HEK293 (cell line): Measurements from ENCODE around the gene PLAAT2.
A peak's percentile ranks its signal among the peaks of the same experiment; 100 is the strongest.

Source experiments
- CTCF ChIA-PET: fragments of 350-600 bp; formaldehyde crosslinking; extraction: SDS; loops from one replicate; lab custom pipeline; 2021; ENCODE audit warnings: antibody characterized with exemption; lab: Yijun Ruan, JAX
- POLR2A ChIA-PET: fragments of 300-600 bp; formaldehyde crosslinking; extraction: SDS; loops from one replicate; lab custom pipeline; 2020; ENCODE audit warnings: antibody characterized with exemption, inconsistent platforms; lab: Yijun Ruan, JAX
- H3K27ac ChIP-seq: fragments of 200-500 bp; sonication (Bioruptor generic); 2 replicates; pipeline ENCODE4 v1.5.1; 2014; ENCODE audit warnings: low read depth, low read length, control low read depth, inconsistent platforms; ENCODE audit errors: extremely low read depth
- H3K36me3 ChIP-seq, 2 experiments: fragments of 200-500 bp in 1 of 2; sonication (Bioruptor generic) in 1 of 2; 1 replicate in 1 of 2; 2 replicates in 1 of 2; pipeline ENCODE4 v1.5.1; 2014 to 2017; ENCODE audit warnings: inconsistent platforms in 2 of 2, low read length in 2 of 2; ENCODE audit not compliant: control insufficient read depth in 2 of 2, insufficient read depth in 1 of 2
- H3K4me1 ChIP-seq: fragments of 200-500 bp; sonication (Bioruptor generic); 2 replicates; pipeline ENCODE4 v1.5.1; 2014; ENCODE audit warnings: mild to moderate bottlenecking, low read length, inconsistent platforms; ENCODE audit not compliant: control insufficient read depth, insufficient read depth
- H3K4me3 ChIP-seq: 2 replicates; pipeline ENCODE4 v1.5.1; 2011; ENCODE audit warnings: low read depth, mild to moderate bottlenecking, control low read depth, low read length, moderate library complexity
- H3K9me3 ChIP-seq: fragments of 200-500 bp; sonication (Bioruptor generic); 2 replicates; pipeline ENCODE4 v1.5.1; 2014; ENCODE audit warnings: low read depth, low read length, inconsistent platforms; ENCODE audit not compliant: control insufficient read depth, insufficient read depth
- EGR2 ChIP-seq: fragments of 450-650 bp; formaldehyde crosslinking; IDR thresholded peaks from 2 replicates; pipeline ENCODE4 v1.5.1; 2016; ENCODE audit warnings: low read depth, missing biosample characterization, missing genetic modification characterization
- GLIS2 ChIP-seq: fragments of 450-650 bp; formaldehyde crosslinking; IDR thresholded peaks from 2 replicates; pipeline ENCODE4 v1.5.1; 2016; ENCODE audit warnings: missing biosample characterization, missing genetic modification characterization
- HOXC10 ChIP-seq: sonication (generic); formaldehyde crosslinking; IDR thresholded peaks from 2 replicates; pipeline ENCODE4 v1.8.1; 2023; ENCODE audit warnings: mild to moderate bottlenecking, missing genetic modification reagents
- HOXD13 ChIP-seq: sonication (generic); formaldehyde crosslinking; IDR thresholded peaks from 2 replicates; pipeline ENCODE4 v1.8.0; 2022; ENCODE audit warnings: missing genetic modification reagents, borderline replicate concordance
- OVOL3 ChIP-seq: fragments of 450-650 bp; formaldehyde crosslinking; IDR thresholded peaks from 2 replicates; pipeline ENCODE4 v1.5.1; 2016; ENCODE audit warnings: missing biosample characterization, missing genetic modification characterization
- SCRT2 ChIP-seq: fragments of 450-650 bp; formaldehyde crosslinking; IDR thresholded peaks from 2 replicates; pipeline ENCODE4 v1.5.1; 2016; ENCODE audit warnings: missing biosample characterization, missing genetic modification characterization
- SP2 ChIP-seq: fragments of 450-650 bp; formaldehyde crosslinking; IDR thresholded peaks from 2 replicates; pipeline ENCODE4 v1.5.1; 2016; ENCODE audit warnings: missing biosample characterization, missing genetic modification characterization
- ZNF2 ChIP-seq: fragments of 450-650 bp; formaldehyde crosslinking; IDR thresholded peaks from 2 replicates; pipeline ENCODE4 v1.5.1; 2016; ENCODE audit warnings: missing biosample characterization, missing genetic modification characterization
- ZNF221 ChIP-seq: fragments of 450-650 bp; formaldehyde crosslinking; IDR thresholded peaks from 2 replicates; pipeline ENCODE4 v1.5.1; 2017; ENCODE audit warnings: missing biosample characterization, missing genetic modification characterization, borderline replicate concordance
- ZNF274 ChIP-seq, 2 experiments: fragments of 200-500 bp in 1 of 2; fragments of 450-650 bp in 1 of 2; sonication (Bioruptor generic) in 1 of 2; formaldehyde crosslinking in 1 of 2; IDR thresholded peaks; 2 replicates each; pipeline versions ENCODE4 v1.5.1 to v1.6.1; 2014 to 2016; ENCODE audit warnings: borderline replicate concordance in 1 of 2, inconsistent platforms in 1 of 2, low read length in 1 of 2, missing biosample characterization in 1 of 2, missing genetic modification characterization in 1 of 2
- ZNF280D ChIP-seq: fragments of 450-650 bp; formaldehyde crosslinking; IDR thresholded peaks from 2 replicates; pipeline ENCODE4 v1.5.1; 2016; ENCODE audit warnings: missing biosample characterization, missing genetic modification characterization
- ZNF521 ChIP-seq: fragments of 450-650 bp; formaldehyde crosslinking; IDR thresholded peaks from 2 replicates; pipeline ENCODE4 v1.5.1; 2017; ENCODE audit warnings: missing biosample characterization, mild to moderate bottlenecking, missing genetic modification characterization
- ZNF677 ChIP-seq: fragments of 450-650 bp; IDR thresholded peaks from 2 replicates; pipeline ENCODE4 v1.5.0; 2018; ENCODE audit warnings: missing biosample characterization, mild to moderate bottlenecking, missing genetic modification characterization, moderate library complexity
- ZNF791 ChIP-seq: fragments of 450-650 bp; formaldehyde crosslinking; IDR thresholded peaks from 2 replicates; pipeline ENCODE4 v1.5.1; 2016; ENCODE audit warnings: missing biosample characterization, missing genetic modification characterization
- TF ChIP-seq, protein P1 (sequence below): fragments of 450-650 bp; formaldehyde crosslinking; IDR thresholded peaks from 2 replicates; pipeline ENCODE4 v1.5.1; 2016; ENCODE audit warnings: missing biosample characterization, missing genetic modification characterization
- TF ChIP-seq, protein P2 (sequence below): fragments of 450-650 bp; formaldehyde crosslinking; conservative IDR thresholded peaks from 2 replicates; pipeline ENCODE4 v1.5.1; 2016; ENCODE audit warnings: low read depth, missing biosample characterization, missing genetic modification characterization

PLAAT2 gene

DNA sequence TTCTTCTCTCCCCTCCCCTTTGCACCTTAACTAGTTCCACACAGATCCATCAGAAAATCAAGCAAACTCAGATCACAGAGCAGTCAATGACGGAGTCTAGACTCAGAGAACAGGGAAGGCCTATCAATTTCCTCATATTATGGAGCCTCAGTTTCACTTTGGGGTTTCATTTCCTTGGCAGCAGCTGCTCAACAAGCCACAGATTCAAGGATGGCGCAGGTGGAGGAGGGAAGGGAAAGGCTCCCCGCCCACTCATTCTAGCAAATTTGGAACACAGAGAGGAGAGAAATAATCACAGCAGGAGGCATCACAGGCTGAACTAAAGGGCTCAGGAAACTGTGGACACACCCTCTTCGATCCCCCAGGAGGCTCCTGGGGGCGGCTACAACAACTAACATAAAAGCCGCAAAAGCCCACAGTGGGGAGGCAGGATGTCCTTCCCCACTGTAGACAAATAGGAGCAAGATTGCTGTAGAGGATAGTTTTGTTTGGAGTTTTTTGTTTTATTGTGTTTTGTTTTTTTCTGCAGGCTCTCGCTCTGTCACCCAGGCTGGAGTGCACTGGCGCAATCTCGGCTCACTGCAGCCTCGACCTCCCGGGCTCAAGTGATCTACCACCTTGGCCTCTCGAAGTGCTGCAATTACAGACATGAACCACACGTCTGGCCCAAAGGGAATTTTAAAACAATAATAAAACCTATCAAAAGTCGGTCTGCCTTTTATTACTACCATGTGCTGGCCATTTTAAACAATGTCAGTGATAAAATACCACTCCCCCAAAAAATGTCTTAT lies 47.6 kb upstream of the PLAAT2 start (continued):
- TF ChIP-seq ZNF791 (tag by site-specific recombination) (no peak), EGR2 (peak; percentile 75), ZNF2 (tag by site-specific recombination) (no peak), SP2 (no peak; the same call in 1 of the 2 replicates), ZNF274 (IDR thresholded peaks at IDR 0.05; ENCODE audit: low read length) (no peak), ZNF274 (tag by site-specific recombination; IDR thresholded peaks at IDR 0.05; ENCODE audit: borderline replicate concordance) (no peak), HOXC10 (CRISPR knock-in tag) (no peak), ZNF521 (tag by site-specific recombination) (no peak), HOXD13 (CRISPR knock-in tag) (no peak), GLIS2 (tag by site-specific recombination) (peak; percentile 35; the same call in 1 of the 2 replicates)
- TF ChIP-seq, protein P1, sequence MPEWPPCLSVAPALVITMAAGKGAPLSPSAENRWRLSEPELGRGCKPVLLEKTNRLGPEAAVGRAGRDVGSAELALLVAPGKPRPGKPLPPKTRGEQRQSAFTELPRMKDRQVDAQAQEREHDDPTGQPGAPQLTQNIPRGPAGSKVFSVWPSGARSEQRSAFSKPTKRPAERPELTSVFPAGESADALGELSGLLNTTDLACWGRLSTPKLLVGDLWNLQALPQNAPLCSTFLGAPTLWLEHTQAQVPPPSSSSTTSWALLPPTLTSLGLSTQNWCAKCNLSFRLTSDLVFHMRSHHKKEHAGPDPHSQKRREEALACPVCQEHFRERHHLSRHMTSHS (tag by site-specific recombination) = no peak
- TF ChIP-seq, protein P2, sequence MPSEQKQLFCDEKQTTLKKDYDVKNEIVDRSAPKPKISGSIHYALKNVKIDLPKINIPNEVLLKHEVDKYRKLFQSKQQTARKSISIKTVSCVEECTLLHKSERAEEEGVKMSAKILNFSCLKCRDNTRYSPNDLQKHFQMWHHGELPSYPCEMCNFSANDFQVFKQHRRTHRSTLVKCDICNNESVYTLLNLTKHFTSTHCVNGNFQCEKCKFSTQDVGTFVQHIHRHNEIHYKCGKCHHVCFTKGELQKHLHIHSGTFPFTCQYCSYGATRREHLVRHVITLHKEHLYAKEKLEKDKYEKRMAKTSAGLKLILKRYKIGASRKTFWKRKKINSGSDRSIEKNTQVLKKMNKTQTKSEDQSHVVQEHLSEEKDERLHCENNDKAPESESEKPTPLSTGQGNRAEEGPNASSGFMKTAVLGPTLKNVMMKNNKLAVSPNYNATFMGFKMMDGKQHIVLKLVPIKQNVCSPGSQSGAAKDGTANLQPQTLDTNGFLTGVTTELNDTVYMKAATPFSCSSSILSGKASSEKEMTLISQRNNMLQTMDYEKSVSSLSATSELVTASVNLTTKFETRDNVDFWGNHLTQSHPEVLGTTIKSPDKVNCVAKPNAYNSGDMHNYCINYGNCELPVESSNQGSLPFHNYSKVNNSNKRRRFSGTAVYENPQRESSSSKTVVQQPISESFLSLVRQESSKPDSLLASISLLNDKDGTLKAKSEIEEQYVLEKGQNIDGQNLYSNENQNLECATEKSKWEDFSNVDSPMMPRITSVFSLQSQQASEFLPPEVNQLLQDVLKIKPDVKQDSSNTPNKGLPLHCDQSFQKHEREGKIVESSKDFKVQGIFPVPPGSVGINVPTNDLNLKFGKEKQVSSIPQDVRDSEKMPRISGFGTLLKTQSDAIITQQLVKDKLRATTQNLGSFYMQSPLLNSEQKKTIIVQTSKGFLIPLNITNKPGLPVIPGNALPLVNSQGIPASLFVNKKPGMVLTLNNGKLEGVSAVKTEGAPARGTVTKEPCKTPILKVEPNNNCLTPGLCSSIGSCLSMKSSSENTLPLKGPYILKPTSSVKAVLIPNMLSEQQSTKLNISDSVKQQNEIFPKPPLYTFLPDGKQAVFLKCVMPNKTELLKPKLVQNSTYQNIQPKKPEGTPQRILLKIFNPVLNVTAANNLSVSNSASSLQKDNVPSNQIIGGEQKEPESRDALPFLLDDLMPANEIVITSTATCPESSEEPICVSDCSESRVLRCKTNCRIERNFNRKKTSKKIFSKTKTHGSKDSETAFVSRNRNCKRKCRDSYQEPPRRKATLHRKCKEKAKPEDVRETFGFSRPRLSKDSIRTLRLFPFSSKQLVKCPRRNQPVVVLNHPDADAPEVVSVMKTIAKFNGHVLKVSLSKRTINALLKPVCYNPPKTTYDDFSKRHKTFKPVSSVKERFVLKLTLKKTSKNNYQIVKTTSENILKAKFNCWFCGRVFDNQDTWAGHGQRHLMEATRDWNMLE = no peak

DNA sequence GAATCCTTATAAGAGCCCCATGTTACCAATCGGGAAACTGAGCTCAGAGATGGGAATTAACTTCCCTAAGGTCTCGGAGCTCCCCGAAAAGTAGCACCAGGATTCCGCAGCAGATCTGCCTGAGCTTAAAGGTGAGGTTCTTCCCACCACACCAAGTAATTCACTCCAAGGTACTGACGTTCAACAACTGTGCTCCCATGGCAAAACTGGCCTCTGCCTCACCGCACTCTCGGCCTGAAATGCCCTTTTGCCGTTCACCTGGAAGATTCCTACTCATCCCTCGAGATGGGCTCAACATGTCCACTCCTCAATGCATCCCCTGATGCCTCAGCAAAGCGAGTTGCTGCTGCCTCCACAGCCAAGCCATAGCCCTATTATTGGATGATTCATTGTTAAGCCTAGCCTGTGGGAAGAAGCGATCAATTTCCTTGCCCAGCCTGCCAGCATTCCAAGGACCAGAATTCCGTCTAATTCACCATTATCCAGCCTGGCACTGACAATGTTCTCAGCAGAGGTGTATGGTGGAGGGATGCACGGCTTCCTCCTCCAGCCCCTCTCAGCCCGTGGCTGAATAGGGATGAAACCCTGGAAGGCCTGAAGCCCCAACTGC lies 46.9 kb upstream of the PLAAT2 start:
- ChIA-PET POLR2A (no interaction called here), CTCF (interaction anchor here (1.2 kb wide), 1 partner anchor 62 kb away, joined by 3 read pairs; the partner anchor contains the start of gene ATL3)
- Histone ChIP-seq H3K36me3 (no peaks in the 10 kb centered on the region), H3K4me1 (no peaks in the 10 kb centered on the region), H3K9me3 (no peaks in the 10 kb centered on the region), H3K27ac (no peak overlapping the region), H3K4me3 (no peak overlapping the region)
- TF ChIP-seq ZNF280D (tag by site-specific recombination) (no peak), ZNF221 (no peak), SCRT2 (tag by site-specific recombination) (no peak), OVOL3 (tag by site-specific recombination) (no peak), ZNF677 (tag by site-specific recombination) (no peak), ZNF521 (tag by site-specific recombination) (no peak)
